MM.1S (cell line): ENCODE data around the gene MRPL58.

Experiments used
- DNase-seq: peaks from one replicate; pipeline ENCODE4 v3.0.0-alpha.2; 2015
- H2AFZ ChIP-seq: fragments of 300-600 bp; sonication (generic); 2 replicates; pipeline ENCODE4 v1.6.0; 2016; ENCODE audit warnings: antibody characterized with exemption, low read length
- H3F3A ChIP-seq: fragments of 300-600 bp; sonication (generic); 2 replicates; pipeline ENCODE4 v1.6.1; 2016; ENCODE audit warnings: mild to moderate bottlenecking, antibody characterized with exemption, low read length, moderate library complexity, mixed read lengths; ENCODE audit not compliant: insufficient read depth
- H3K27ac ChIP-seq: fragments of 300-600 bp; sonication (generic); 2 replicates; pipeline ENCODE4 v1.5.1; 2016; ENCODE audit warnings: mild to moderate bottlenecking, low read length
- H3K27me3 ChIP-seq: fragments of 300-600 bp; sonication (generic); replicated peaks from 2 replicates; pipeline ENCODE4 v1.6.0; 2016; ENCODE audit warnings: low read length; ENCODE audit not compliant: insufficient read depth
- H3K36me3 ChIP-seq: fragments of 300-600 bp; sonication (generic); replicated peaks from 2 replicates; pipeline ENCODE4 v1.6.1; 2016; ENCODE audit warnings: mild to moderate bottlenecking, low read length, mixed read lengths; ENCODE audit not compliant: insufficient read depth
- H3K4me1 ChIP-seq: fragments of 300-600 bp; sonication (generic); 2 replicates; pipeline ENCODE4 v1.6.1; 2016; ENCODE audit warnings: low read length, mixed read lengths
- H3K4me2 ChIP-seq: fragments of 300-600 bp; sonication (generic); 2 replicates; pipeline ENCODE4 v1.6.0; 2016; ENCODE audit warnings: low read depth, low read length
- H3K4me3 ChIP-seq: fragments of 300-600 bp; sonication (generic); 2 replicates; pipeline ENCODE4 v1.5.1; 2016; ENCODE audit warnings: low read length, mixed read lengths
- H3K79me2 ChIP-seq: fragments of 300-600 bp; sonication (generic); 2 replicates; pipeline ENCODE4 v1.6.1; 2016; ENCODE audit warnings: mixed run types, low read length, mixed read lengths
- H3K9ac ChIP-seq: fragments of 300-600 bp; sonication (generic); 2 replicates; pipeline ENCODE4 v1.6.1; 2016; ENCODE audit warnings: low read length, mixed read lengths
- H3K9me2 ChIP-seq: fragments of 300-600 bp; sonication (generic); replicated peaks from 2 replicates; pipeline ENCODE4 v1.6.1; 2016; ENCODE audit warnings: mild to moderate bottlenecking, low read length, mixed read lengths; ENCODE audit not compliant: insufficient read depth
- H3K9me3 ChIP-seq: fragments of 300-600 bp; sonication (generic); replicated peaks from 2 replicates; pipeline ENCODE4 v1.6.1; 2016; ENCODE audit warnings: mild to moderate bottlenecking, low read length, mixed read lengths; ENCODE audit not compliant: insufficient read depth
- H4K20me1 ChIP-seq: fragments of 300-600 bp; sonication (generic); 2 replicates; pipeline ENCODE4 v1.6.1; 2016; ENCODE audit warnings: mild to moderate bottlenecking, low read length, moderate library complexity, mixed read lengths; ENCODE audit not compliant: insufficient read depth
- EZH2 ChIP-seq: fragments of 300-600 bp; sonication (generic); optimal IDR thresholded peaks from 2 replicates; pipeline ENCODE3; 2017; ENCODE audit warnings: low read depth, mild to moderate bottlenecking, antibody characterized with exemption, low read length, mixed read lengths
- EZH2phosphoT487 ChIP-seq: fragments of 300-600 bp; sonication (generic); IDR thresholded peaks from 2 replicates; pipeline ENCODE4 v1.6.1; 2018; ENCODE audit warnings: antibody characterized with exemption, low read length
- TF ChIP-seq, protein P1 (sequence below): fragments of 300-600 bp; sonication (generic); IDR thresholded peaks from 2 replicates; pipeline ENCODE4 v1.5.1; 2016; ENCODE audit warnings: antibody characterized with exemption, low read length, mixed read lengths

MRPL58 gene

DNA sequence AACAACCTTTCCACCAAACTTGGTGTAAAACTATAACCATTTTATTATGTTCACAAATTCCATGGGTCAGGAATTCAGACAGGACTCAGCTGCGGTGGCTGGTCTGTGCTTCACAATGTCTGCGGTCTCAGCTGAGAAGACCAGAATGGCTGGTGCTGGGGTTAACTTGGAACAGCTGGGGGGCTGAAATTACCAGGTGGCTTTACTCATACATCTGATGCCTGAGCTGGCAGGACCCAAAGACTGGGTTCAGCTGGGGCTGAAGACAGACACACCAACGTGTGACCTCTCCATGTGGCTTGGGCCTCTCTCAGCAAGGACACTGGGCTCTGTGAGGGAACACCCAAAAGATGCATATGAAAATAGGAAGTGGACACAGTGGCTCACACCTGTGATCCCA, 34.2 kb upstream of the MRPL58 start:
- H3F3A ChIP-seq, result no peaks in the 10 kb centered on the region
- no peak overlapping the region for H2AFZ ChIP-seq
- H3K79me2 ChIP-seq, result no peaks in the 10 kb centered on the region
- TF ChIP-seq, protein P1, sequence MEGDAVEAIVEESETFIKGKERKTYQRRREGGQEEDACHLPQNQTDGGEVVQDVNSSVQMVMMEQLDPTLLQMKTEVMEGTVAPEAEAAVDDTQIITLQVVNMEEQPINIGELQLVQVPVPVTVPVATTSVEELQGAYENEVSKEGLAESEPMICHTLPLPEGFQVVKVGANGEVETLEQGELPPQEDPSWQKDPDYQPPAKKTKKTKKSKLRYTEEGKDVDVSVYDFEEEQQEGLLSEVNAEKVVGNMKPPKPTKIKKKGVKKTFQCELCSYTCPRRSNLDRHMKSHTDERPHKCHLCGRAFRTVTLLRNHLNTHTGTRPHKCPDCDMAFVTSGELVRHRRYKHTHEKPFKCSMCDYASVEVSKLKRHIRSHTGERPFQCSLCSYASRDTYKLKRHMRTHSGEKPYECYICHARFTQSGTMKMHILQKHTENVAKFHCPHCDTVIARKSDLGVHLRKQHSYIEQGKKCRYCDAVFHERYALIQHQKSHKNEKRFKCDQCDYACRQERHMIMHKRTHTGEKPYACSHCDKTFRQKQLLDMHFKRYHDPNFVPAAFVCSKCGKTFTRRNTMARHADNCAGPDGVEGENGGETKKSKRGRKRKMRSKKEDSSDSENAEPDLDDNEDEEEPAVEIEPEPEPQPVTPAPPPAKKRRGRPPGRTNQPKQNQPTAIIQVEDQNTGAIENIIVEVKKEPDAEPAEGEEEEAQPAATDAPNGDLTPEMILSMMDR, result no peak
- TF ChIP-seq EZH2 (no peak), EZH2phosphoT487 (no peak)
- H3K36me3 ChIP-seq, result no peaks in the 10 kb centered on the region
- H3K9me3 ChIP-seq, result no peaks in the 10 kb centered on the region
- H3K9ac ChIP-seq, result no peak overlapping the region
- H3K4me3 ChIP-seq, result no peak overlapping the region
- 0 out of 2 replicates have a peak, but pooled peaks cover 2% of the 10 kb centered on the region for H3K4me1 ChIP-seq
- peaks cover 79% of the 10 kb centered on the region for H3K27me3 ChIP-seq
- H3K4me2 ChIP-seq, result no peak overlapping the region
- no peak overlapping the region for H3K27ac ChIP-seq
- no peak for DNase-seq
- H4K20me1 ChIP-seq, result no peaks in the 10 kb centered on the region
- H3K9me2 ChIP-seq, result no peaks in the 10 kb centered on the region

DNA sequence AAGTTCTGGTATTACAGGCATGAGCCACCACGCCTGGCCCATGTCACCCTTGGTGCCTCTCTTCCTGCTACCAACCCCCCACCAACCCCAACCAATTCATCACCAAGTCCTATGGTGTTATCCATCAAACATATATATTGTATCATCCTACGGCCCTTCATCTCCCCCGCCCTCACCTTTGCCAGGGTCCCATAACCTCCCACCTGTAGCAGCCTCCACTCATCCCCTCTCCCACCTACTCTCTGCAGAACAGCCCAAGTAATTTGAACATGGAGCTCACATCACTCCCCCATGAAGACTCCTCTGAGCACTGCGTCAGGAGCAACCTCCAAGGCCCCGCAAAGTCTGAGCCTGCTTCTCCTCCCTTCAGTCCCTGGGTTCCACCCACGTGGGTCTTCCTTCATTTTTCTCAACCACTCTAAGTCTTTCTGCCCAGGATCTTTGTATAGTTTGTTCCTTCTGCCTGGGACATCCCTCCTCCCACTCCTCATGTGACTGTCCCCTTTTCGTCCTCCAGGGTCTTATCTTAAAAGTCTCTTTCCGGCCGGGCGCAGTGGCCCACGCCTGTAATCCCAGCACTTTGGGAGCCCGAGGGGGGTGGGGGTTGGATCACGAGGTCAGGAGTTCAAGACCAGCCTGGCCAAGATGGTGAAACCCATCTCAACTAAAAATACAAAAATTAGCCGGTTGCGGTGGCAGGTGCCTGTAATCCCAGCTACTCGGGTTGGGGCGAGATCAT, 32.9 kb upstream of the MRPL58 start:
- H3K27me3 ChIP-seq, result peaks cover 78% of the 10 kb centered on the region
- no peaks in the 10 kb centered on the region for H3K9me2 ChIP-seq
- H2AFZ ChIP-seq, result no peak overlapping the region
- 0 out of 2 replicates have a peak, but pooled peaks cover 2% of the 10 kb centered on the region for H3K4me1 ChIP-seq
- no peaks in the 10 kb centered on the region for H3K36me3 ChIP-seq
- no peaks in the 10 kb centered on the region for H3F3A ChIP-seq
- H3K9me3 ChIP-seq, result no peaks in the 10 kb centered on the region
- no peak overlapping the region for H3K4me2 ChIP-seq
- TF ChIP-seq, protein P1, result no peak
- TF ChIP-seq EZH2phosphoT487 (no peak), EZH2 (no peak)
- H3K9ac ChIP-seq, result no peak overlapping the region
- no peaks in the 10 kb centered on the region for H4K20me1 ChIP-seq
- H3K27ac ChIP-seq, result no peak overlapping the region
- H3K4me3 ChIP-seq, result no peak overlapping the region
- no peaks in the 10 kb centered on the region for H3K79me2 ChIP-seq
- no peak for DNase-seq

DNA sequence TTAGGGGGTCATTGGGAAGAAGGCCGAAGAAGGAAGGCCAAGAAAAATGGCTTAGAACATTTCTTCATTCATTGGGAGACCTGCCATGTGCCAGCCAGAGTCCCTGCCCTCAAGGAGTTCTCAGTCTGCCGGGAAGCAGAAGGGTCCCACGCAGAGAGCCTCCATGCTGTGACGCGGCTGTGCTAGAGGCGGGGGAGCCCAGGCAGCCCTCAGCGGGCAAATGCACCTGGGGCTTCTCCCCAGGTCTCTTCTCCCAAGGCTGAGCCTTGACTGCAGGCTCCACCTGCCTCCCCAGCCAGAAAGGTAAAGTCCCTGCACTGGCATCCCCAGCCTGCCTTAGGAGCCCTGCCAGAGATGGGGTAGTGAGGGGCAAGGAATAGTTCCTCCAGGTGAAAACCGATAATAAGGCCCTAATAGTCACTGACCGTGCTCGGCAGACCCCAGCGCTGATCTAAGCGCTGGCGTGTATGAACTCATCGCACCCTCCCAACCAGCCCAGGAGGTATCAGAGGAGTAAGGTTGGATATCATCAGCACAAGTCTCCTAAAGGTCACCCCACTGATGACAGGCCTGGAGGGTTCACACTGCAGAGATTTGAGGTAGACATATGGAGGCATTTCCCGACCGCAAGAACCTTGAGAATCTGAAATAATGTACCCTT, 31.0 kb upstream of the MRPL58 start:
- peaks cover 77% of the 10 kb centered on the region for H3K27me3 ChIP-seq
- peak overlapping the region; percentile 55 for H3K4me3 ChIP-seq
- no peak overlapping the region for H3K27ac ChIP-seq
- H3K4me1 ChIP-seq, result peaks cover 4% of the 10 kb centered on the region; the same call in 1 of the 2 replicates
- H3K9ac ChIP-seq, result no peak overlapping the region
- no peaks in the 10 kb centered on the region for H3K36me3 ChIP-seq
- H3K4me2 ChIP-seq, result peak overlapping the region; percentile 81
- H3K79me2 ChIP-seq, result no peaks in the 10 kb centered on the region
- no peak for DNase-seq
- H3F3A ChIP-seq, result no peaks in the 10 kb centered on the region
- no peaks in the 10 kb centered on the region for H3K9me2 ChIP-seq
- peak overlapping the region; percentile 44 for H2AFZ ChIP-seq
- no peak for TF ChIP-seq EZH2phosphoT487
- no peak for TF ChIP-seq EZH2
- TF ChIP-seq, protein P1, result no peak
- no peaks in the 10 kb centered on the region for H4K20me1 ChIP-seq
- no peaks in the 10 kb centered on the region for H3K9me3 ChIP-seq
